NCI-H2081 (cell line): Measurements from ENCODE around the gene PTPMT1.

ENCODE experiments used
- DNase-seq, 2 experiments: peaks; one replicate each; lab custom pipeline; 2025; lab: John Stamatoyannopoulos, UW

Gene PTPMT1

DNA sequence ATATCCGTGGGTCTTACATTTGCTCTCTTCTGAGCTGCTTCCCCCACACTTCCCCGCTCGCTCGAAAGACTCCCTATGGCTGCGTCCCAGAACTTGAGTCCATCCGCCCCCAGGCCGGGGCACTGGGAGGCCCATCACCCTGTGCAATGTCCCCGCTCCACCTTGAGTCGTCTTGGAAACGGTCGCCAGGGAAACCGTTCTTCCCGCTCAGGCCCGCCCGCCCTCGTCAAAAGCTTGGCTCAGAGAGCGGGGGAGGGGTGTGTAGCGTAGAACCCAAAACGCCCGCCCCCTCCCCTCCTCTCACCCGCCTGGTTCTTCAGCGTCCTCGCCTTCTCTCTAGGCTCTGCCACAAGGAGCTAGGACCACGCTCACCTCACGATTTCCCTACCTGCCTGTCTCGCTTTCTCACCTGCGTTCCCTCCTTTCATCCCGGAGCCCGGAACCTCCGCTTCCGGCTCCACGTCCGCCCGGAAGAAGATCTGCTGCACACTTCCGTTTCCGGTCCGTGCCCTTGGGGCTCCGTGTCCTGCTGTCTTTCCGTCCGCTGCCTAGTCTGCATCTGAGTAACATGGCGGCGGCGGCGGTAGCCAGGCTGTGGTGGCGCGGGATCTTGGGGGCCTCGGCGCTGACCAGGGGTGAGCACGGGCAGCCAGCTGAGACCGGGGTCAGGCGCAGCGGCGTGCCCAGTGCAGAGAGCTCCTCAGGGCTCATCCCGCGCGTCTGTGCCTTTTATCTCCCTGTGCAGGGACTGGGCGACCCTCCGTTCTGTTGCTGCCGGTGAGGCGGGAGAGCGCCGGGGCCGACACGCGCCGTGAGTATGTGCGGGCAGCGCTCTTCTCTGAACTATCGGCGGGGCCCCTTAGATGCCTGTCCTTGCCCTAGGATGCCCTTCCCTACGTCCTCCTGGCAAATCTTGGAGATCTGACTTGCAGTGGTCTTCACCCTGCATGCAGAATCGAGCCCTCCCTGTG, 13.4 kb downstream of the PTPMT1 start, which contains the start of the genes KBTBD4 and NDUFS3:
Gene KBTBD4, minus strand, starts transcription at position 447 of the 971 bp plus-strand sequence. Its CDS starts 19 bp downstream, at position 428.
Gene NDUFS3, plus strand, starts transcription at position 551 of the 971 bp plus-strand sequence. Its CDS starts 18 bp downstream, at position 569.
- peak; percentile 89 to 94 for DNase-seq

DNA sequence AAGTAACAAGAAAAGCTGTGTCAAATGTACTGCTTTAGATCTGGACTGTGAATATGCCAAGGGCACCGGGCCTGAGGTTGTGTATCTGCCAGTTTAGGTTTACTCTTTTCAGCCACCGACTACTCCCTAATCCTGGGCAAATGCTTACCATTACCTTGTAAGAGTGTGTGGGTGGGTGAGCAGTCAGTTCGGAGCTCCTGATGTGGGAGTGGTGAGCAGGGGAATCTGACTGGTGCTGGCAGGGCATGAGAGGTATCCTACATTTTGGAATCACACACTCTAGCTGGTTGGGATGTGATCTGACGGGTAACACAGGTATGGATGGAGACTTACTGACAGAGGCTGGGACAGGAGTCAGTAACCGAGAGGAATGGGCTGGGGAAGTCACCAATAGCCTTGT, 18.4 kb downstream of the PTPMT1 start:
- DNase-seq: no peak

DNA sequence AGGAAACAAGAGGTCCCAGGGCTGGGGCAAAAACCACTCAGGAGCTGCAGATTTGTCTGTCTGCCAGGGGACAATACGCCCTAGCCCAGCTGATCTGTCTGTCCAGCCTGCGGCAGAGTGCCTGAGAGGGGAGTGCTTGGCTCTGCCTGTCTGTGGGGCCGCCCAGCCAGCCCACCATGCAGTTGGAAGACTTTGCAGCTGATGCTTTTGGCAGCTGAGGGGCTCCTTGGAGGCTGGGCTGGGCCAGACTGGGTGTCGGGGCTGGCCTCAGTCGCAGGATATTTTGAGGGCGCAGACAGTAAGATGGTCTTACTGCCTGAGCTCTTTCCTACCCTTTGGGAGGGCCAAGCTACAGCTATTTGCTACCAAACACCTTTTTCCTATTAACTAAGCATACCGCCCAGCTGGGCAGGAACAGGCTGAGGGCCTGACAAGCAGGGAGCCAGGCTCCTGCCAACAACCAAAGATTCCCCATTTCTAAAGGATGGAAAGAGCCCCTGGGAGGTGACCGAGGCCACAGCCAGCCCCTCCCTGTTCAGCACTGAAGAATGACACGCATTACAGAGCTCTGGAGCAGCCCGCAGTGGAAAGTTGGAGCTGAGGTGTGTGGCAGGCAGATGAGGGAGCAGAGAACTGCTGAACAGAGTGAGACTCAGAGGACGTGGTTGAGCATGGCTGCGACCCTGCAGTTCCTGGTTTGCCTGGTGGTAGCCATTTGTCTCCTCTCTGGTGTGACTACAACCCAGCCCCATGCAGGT, 20.9 kb downstream of the PTPMT1 start, which contains the start of gene FAM180B:
Gene FAM180B, plus strand, starts transcription at position 581 of the 758 bp plus-strand sequence. Its CDS starts 91 bp downstream, at position 672.
- DNase-seq: no peak

DNA sequence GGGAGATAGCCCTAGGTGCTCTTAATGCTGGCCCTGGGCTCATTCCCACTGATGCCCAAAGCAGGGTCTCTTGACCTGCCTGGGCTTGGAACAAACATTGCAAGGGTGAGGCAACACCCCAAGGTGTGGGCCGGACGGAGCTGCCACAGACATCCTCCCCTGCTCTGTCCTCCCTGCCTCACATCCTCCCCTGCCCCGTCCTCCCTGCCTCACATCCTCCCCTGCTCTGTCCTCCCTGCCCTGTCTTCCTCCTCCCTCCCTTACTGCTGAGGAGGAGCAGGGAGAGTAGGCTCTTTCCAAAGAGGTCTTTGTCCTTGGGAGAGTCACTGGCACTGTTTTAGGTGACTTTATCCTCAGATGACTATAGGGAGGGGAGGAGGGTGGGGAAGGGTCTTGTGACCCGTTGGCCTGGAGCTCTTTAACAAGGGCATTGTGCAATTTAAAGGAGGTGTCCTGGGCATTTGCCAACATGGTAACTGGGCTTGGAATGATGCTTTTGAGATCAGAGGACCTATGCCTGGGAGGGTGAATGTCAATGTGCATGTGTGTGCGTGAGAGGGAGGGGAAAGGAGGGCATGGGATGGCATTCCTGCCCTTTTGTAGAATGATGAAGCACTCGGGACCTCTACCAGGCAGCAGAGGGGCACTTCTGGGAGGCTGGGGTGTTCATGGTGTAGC, 21.8 kb downstream of the PTPMT1 start:
- no peak for DNase-seq

DNA sequence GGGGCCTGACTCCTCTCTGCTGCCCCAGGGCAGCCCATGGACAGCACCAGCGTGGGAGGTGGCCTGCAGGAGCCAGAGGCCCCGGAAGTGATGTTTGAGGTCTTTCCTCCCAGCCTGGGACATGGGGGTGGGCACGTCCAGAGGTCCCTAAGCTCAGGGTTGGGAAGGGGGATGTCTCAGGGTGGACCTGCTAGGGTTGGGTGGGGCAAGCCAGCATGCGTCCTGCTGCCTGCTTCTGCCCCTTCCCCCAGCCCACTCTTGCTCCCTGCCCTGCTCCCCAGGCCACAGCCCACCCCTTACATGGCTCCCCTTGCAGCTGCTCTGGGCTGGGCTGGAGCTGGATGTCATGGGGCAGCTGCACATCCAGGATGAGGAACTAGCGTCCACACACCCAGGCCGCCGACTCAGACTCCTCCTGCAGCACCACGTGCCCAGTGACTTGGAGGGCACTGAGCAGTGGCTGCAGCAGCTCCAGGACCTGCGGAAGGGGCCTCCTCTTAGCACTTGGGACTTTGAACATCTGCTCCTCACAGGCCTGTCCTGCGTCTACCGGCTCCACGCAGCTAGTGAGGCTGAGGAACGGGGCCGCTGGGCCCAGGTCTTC, 22.4 kb downstream of the PTPMT1 start:
- no peak for DNase-seq

DNA sequence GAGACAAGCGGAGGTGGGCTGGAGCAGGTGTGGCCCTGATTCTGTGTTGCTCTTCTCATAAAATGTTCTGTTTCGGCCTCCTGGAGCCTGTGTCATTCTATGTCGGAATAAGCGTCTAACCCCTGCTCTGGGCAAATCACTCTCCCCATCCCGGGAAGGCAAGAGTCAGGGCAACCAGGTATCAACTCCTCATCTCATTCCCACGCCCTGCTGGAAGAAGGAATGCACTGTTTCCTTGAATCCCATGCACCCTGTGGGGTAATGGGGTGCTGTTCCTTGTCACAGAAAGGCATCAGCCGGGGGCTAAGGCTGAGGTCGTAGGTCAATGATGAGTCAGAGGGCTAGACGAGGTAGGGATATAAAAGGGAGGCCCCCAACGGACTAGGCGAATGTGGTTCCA, 23.7 kb downstream of the PTPMT1 start:
- no peak for DNase-seq

DNA sequence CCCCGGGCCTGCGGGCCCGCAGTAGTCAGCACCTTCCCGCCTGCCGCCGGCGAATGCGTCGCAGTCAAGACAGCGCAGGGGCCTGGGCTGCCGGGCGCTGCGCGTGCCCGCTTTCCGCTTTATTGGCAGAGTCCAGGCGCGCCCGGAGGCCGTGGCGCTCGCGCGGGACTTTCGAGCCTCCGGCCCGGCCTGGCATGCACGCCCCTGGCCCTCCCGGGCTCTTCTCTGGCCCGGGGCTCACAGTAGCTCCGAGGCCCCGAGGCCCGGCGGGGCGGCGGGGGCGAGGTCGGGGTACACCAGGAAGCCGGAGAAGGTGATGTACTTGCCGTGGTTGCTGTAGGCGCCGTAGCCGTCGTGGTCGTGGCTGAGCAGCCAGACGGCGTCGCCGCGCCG, 24.2 kb downstream of the PTPMT1 start:
- DNase-seq: no peak

DNA sequence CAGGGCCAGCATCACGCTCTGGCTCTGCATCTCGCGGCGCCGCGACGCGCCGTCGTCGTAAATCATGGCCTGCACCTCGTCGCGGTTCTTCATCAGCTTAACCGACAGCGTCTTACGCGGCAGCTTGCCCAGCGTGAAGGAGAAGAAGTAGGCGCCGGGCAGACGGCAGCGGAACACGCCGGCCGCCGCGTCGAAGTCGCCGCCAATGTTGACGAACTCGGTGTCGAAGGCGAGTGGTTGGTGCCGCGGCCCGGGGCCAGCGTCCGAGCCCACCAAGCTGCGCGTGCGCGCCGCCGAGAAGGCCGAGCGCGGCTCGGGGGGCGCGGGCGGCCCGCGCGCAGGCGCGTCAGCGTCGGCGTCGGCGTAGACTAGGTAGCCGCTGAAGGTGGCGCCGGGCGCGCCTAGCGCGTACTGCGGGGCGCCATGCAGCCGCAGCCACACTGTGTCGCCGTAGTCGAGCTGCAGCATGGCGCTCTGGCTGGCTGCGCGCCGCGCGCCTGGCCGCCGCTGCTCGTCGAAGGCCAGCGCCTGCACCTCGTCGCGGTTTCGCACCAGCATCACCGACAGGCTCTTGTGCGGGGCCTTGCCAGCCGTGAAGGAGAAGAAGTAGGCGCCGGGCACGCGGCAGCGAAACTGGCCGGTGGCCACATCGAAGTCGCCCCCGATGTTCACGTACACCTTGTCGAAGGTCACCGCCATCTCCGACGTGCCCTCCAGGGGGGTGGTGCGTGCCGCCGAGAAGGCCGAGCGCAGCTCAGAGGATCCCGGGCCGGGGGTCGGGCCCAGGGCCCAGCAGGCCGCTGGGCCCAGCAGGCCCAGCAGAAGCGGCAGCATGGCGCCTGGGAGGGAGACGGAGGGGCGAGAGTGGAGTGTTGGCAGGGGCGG, 24.8 kb downstream of the PTPMT1 start:
- no peak for DNase-seq

DNA sequence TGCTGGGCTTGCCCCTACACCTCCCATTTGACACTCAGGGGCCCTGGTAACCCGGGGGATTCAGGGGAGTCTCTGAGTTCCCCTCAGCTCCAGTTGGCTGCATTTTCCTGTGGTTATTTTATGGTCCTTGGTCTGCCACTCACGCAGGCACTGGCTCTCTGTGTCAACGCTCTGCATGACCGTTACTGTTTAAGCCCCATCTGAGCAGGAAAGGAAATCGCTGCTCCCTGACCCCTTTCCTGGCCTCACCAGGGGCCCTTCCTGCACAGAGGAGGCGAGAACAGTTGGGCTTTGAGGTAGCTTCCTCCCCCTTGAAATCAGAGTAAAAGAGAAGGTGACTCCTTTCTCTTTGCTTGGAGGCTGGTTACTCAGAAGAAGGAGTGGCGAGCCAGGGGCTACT, 26.4 kb downstream of the PTPMT1 start:
- DNase-seq: no peak

DNA sequence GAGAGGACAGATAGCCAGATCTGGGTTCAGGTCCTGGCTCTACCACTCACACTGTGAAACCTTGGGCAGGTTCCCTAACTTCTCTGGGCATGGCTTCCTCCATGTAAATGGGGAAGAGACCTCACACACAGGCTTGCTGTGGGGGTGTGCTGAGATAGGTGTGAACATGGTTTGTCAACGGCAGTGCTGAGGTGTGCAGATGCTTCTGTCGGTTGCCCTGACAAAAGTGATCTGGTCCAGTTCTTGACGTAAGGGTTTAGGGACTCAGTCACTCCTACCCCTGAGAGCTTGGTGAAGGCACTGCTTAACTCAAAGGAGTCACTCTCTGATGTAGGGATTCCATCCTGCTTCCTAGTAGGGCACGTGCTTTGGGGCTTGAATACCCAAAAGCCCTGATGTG, 26.9 kb downstream of the PTPMT1 start:
- DNase-seq: no peak

DNA sequence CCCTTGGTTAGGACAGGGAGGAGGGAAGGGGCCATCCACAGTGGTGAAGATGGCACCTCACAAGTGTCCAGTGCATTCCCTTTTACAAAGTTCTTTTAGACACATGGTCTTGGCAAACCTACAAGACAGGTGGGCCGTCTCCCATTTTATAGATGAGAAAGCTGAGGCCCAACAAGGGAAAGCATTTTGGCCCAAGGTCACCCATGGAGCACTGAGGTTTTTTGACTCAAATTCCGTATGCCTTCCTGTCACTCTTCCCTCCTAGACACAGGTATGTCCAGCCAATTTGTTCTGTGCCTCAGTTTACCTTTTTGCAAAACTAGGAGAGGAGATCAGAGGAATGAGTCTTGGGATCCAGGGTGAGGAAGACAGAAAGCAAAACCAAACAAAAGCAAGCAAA, 27.6 kb downstream of the PTPMT1 start:
- DNase-seq: no peak

DNA sequence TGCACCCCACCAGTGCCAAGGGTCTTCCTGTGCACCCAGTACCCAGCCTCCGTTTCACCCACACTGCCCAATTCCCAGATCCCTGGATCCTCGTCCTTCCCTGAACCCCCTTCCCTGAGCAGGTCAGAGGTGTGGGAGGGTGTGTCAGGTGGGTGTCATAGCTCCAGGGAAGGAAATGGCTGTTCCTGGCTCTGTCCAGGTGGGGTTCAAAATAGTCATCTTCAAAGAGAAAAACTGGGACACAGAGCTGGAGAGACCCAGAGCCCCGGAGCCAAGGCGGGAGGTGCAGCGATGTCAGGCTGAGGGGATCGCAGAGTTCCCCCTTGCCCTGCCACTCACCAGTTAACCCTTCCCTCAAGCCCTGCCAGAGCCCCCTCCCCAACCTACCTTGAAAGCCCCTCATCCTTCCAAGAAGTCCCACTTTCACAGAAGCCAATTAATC, 28.1 kb downstream of the PTPMT1 start:
- DNase-seq: no peak

DNA sequence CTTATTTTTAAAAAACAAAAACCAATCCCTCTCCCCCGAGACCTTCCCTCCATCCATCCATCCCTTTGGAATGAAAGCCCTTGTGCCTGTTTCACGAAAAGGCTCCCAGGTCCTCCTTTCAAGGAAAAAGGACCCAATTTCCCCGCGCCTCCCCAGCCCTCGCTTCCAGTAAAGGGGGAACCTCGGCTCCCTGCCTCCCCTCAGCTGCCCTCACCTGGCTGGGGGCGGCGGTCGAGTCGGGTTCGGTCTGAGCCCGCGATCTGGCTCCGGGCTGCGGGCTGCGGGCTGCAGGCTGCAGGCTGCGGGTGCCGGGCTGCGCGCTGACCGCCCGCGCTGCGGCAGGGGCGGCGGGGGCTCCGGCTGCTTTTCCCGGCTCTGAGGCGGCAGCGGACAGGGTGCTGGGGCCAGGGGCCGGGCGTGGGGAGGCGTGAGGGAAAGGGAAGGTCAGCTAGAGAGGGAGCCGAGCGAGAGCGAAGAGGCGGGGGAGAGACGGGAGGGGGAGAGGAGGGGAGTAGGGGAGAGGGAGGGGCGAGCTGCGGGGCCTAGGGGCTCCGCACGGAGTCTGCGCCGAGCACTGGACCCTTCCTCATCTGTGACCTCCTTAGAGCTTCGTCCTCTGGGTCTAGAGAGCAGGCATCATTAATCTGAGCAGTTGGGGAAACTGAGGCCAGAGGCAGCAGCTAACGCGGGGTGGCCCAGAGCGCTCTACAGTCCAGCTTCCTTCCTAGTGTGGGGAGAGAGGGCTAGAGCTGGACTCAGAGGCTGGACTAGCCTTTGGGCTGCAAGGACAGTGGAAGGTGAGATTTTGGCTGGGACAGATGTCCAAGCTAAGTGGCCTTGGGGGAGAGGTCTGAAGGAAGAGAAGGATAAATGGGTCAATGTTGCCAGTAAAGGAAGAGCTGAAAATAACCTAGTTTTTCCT, 28.8 kb downstream of the PTPMT1 start, which contains the start of gene C1QTNF4:
Gene C1QTNF4, minus strand, starts transcription at position 478 of the 922 bp plus-strand sequence. CDS start 3,601 bp downstream, outside the sequence.
- no peak for DNase-seq

DNA sequence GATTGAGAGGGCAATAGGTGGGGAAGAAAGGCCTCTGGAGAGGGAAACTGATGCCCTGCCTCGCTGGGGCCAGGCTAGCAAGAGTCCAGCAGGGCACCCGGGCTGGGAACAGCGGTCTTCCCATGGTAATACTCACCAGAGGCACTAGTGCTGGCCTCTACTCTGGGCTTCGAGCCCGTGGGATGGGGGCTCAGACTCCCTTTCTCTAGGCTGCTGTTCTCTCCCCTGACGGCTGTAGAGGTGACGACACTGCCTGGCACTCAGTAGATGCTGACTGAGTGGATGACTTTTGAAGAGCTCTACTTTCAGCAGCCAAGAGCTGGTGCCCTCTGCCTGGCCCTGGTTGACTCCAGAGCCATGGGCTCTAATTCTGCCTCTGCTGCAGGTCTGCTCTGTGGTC, 29.6 kb downstream of the PTPMT1 start:
- DNase-seq: no peak

DNA sequence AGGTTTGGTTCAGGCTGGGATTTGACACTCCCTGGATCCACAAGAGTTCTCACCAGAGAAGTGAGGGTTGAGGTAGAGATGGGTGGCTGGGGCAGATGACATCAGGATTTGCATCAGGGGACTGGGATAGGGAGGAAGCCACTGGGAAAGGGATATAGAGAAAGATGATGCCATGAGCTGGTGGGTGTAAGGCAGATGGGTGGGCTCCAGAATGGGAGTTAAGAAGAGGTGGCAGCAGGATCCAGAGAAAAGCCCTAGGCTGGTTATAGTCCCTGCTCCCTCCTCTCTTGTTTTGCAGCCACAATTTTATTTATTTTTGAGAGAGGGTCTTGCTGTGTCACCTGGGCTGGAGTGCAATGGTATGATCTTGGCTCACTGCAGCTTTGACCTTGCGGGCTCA, 30.6 kb downstream of the PTPMT1 start:
- DNase-seq: no peak

DNA sequence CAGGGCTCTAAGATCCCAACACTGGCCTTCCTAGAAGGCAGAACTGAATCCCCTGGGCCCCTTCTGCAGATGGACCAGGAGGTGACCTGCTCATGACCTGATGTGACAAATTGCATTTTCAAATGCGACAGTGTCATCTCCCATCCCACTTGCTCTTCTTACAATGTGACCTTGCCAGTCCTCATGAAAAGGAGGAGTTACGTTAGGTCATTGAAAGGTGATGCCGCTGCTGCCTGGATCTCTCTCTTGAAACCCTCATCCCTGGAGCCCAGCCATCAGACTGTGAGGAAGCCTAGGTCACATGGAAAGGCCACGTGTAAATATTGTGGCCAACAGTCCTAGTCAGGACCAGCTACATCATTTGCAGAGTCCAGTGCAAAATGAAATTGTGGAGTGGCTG, 34.5 kb downstream of the PTPMT1 start:
- DNase-seq: no peak

DNA sequence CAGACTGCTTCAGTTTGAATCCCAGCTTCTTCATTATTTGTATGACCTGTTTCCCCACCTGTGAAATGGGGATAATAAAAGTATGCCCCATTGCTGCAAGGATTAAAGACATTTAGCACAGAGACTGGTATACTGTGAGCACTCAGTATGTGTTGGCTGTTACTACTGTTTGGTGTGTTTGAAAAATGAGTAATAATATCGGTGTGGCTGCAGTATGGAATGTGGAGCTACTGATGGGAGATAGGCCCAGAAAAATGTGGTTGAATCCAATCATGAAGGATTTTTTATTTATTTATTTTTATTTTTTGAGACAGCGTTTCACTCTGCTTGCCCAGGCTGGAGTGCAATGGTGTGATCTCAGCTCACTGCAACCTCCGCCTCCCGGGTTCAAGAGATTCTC, 37.9 kb downstream of the PTPMT1 start:
- DNase-seq: no peak

DNA sequence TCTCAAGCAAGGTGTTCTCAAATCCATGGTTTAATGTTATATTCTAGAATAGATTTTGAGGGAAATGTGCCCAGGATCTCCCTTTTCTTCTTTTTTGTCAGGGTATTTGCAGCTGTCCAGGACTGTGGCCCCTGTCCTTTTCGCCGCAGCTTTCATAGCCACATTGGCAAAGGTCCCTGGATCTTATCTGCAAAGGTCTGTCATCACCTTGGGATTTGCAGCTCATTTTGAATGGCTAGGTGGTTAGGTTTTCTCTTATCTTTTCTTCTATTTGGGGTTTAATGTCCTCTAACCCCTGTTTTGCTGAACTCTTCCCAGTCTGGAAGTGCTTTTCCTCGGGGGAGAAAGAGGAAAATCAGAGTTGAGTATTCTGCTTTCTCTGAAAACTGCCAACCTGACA, 40.5 kb downstream of the PTPMT1 start:
- DNase-seq: no peak

DNA sequence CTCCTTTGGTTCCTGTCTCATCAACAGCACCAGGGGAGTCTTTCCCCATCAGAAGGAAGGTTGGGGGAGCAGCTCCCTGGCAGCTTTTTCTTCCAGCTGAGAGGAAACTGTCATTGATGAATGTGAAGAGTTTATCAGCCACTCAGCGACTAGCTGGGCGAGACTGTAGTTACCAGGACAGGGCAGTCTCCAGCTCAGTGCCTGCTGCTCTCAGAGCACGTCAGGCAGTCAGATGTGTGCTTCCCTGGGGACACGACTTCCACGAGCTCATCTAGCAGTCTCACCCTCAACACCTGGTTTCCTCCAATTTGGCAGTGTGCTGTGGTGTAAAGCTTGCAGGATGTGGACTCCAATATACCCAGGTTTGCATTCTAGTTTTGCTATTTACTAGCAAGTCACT, 41.3 kb downstream of the PTPMT1 start:
- DNase-seq: no peak
